Right lung (tissue), 5 donors: ENCODE measurements around the gene MAP3K6. TPM values are rescaled to one million over a fixed set of nuclear protein-coding genes. Genes with fewer than 3 reads are reported as not detected.

Experiments used
- DNase-seq, 2 donors: peaks; one replicate each; pipeline ENCODE4 v3.0.0-alpha.2; 2013
- polyA plus RNA-seq, 5 donors: library from polyadenylated mRNA; unstranded; fragments of 120-200 nt; gene quantifications; one replicate each; pipeline versions ENCODE4 v1.2.1 to v1.2.3, GENCODE V29; 2013; ENCODE audit warnings: inconsistent platforms in 1 of 5, low replicate concordance in 1 of 5; ENCODE audit not compliant: insufficient read length in 5 of 5, insufficient read depth in 1 of 5

Gene MAP3K6
- polyA plus RNA-seq, 5 donors, result 10.6 to 18.9 (median 13.5) TPM

GRCh38 chr1:27374362-27375086, 7.8 kb upstream of the MAP3K6 start, which contains the start of gene FCN3:
Gene FCN3 (minus strand): TSS chr1:27374824. CDS start chr1:27374818, 6 bp downstream.
- no peak for DNase-seq

- DNase-seq, result no peak
Observed at GRCh38 chr1:27372808-27373690, 6.3 kb upstream of the MAP3K6 start.

DNA sequence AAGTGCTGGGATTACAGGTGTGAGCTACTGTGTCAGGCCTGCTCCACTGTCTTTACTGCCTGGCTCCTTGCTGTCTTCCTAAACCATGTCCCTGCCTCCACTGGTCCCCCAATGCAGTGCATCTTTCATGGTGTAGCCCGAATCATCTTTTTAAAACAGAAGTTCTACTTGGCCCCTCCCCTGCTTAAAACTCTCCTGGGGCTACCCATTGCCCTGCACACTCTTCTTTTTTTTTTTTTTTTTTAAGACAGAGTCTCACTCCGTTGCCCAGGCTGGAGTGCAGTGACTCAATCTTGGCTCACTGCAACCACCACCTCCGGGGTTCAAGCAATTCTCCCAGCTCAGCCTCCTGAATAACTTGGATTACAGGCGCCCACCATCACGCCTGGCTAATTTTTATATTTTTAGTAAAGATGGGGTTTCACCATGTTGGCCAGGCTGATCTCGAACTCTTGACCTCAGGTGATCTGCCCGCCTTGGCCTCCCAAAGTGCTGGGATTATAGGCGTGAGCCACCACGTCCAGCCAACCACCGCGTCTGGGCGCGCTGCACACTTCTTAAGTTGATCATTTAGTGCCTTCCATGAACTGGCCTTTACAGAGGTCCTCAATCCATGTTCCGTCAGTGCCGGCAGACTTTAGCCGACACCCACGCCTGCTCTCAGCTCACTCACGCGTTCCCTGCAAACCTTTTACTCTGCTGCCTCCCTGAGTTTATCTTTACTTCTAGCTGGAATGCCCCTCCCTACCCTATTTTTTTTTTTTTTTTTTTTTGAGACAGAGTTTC, 5.5 kb upstream of the MAP3K6 start:
- DNase-seq, result no peak

DNA sequence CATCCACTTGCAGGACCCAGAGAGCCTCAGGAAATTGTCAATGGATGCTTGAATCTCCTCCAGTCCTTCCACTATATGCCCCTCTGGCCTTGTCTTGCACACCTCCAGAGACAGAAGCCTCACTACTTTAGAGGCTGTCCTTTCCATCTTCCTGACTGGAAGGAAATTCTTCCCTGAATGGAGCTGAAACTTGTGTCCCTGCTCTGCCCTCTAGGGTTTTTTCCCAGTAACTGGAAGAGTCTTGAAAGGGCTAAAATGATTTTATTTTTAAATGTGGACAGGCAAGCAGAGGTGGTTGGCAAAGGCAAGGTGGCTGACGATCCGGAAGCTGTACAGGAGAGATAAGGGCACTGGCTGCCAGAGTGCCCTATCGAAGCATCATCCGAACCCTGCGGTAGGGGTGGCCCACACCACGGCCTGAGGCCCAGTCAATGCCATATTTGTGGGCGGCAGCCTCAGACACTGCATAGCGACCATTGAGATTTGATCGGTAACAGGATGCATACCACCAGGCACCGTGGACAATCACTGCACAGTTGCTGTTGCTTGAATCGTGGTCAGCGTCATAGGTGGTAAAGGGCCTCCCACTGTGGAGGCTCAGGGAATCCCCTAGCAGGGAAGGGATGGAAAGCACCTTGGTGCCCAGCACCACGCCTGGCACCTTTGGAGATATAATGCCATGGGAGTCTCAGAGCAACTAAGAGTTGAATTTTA, 2.3 kb upstream of the MAP3K6 start:
- no peak for DNase-seq

GRCh38 chr1:27367160-27367650, 444 bp upstream of the MAP3K6 start:
- no peak for DNase-seq

DNA sequence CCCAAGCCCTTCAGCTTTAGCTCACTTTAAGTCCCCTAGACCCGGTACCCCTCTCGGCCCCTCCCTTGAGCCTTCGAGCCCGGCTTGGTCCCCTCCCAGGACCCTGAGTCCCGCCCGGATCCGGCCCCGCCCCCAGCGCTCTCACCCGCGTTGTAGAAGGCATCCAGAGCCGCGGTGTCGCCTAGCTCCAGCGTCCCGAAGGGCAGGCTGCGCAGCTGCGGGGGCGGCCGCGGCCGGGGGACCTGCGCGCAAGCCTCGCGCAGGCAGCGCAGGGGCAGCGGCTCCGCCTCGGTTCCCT, 699 bp downstream of the MAP3K6 start:
- DNase-seq, result peak; percentile 81 to 82

- DNase-seq, result peak; percentile 86 to 90
Observed at GRCh38 chr1:27365372-27366112, 1.2 kb downstream of the MAP3K6 start.

DNA sequence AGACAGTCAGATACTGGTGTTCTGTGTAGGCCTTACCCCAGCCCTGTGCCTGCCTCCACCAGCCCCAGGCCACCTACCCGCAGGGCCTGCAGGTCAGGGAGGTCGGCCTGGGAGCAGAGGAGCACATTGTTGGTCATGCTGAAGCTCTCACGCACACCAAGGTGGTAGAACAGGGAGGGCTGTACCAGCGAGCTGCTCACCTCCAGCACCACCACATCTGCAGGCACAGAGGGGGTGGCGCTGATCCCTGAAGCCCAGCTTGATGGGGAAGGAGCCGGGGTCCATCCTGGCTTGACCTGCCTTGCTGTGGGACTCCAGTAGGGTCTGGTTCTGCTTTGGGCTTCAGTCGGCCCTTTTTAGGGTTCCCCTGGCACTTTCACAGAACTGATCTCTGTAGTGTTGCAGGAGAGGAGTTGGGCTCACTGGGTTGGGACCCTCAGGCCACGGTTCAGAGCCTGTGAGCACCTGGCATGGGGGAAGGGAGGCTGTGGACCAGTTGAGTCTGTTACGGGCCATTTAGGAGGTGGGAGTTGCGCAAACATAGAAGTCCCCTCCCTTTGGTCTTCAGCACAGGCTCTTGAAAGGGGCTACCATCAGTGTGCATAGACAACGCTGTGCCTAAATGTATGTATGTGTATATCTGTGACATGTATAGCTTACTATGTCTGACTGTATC, 1.9 kb downstream of the MAP3K6 start:
- DNase-seq, result no peak

DNA sequence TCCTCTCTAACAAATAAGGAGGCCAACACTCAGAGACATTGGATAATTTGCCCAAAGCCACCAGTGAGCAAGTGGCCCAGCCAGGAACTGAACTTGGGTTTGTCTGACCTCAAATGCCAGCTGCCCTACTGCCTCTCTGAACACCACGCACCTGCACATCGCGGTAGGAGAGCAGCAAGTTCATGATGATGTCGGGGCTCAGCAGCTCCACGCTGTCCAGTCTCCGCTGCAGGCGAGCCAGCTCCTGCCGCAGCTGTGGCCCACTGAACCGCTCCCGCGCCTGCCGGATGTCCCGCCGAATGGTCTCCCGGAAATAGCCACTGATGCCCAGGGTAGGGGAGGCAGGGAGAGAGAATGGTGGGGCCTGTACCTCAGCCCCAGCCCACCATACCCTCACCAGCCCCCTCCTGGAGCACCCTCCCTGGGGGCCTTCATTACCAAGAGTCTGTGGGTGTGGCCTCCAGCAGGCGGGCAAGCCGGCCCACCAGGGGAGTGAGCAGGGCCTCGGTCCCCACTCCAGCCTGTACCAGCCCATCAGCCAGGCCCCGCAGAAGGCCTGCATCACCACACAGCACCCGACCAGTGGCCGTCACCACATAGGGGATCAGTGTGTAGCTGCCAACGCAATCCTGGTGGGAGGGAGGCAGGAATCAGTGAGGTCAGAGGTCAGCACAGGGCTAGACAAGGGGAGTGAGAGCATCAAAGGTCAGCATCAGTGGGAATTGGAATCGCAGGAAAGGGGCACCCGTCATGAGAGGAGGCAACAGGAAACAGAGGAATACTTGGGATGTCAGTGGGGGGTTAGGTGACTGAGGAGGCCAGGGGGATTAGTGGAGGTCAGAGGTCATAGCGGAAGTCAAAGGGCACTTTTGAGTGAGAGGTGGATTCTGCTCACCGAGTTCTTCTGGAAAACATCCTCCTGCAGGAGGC, 2.7 kb downstream of the MAP3K6 start:
- DNase-seq, result no peak

DNA sequence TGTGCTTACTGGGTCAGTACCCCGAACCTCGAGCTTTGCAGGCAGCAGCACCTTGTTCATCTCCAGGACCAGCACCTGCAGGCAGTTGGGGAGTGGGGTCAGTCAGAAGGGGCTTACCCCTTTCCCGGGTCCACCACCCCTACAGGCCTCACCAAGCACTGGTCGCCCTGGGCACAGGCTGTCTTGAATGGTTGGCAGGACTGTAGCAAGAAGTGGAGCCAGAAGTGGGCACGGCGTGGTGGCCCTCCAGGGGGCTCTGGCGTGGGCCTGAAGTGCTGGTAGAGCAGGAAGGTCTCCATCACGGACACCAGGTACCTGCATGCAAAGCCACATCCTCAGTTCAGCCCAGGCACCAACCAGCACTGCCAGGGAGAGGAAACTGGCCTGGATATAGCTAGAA, 5.2 kb downstream of the MAP3K6 start:
- DNase-seq, result no peak

DNA sequence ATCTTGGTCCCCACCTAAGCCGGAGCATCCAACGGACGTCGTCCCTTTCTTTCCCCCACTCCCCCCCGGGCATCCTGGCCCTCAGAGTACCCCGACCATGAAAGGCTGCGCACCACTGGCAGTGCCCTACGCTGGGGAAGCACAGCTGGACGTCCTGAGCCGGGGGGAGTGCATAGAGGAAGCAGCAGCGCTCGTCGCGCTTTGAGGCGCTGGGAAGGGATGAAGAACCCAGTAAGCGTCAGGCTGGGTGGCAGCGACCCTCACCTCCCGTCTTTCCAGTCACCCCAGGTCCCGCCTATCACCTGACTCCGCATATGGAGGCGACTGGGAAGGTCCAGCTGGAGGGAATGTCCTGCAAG, 5.7 kb downstream of the MAP3K6 start:
- no peak for DNase-seq

- no peak for DNase-seq
Observed at GRCh38 chr1:27360159-27361043, 6.4 kb downstream of the MAP3K6 start.

DNA sequence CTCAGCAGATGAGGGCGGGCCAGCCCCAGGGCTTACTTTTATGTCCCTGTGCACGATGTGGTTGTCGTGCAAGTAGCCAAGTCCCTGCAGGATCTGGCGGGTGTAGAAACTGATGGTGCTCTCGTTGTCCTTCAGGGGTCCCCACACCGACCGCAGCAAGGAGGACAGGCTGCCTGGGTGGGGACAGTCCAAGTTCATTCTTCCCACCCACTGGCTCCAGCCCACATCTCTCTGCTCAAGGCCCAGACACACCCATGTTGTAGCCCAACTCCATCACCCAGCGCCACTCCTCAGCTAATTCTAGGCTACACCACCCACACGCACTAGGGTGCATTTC, 7.0 kb downstream of the MAP3K6 start:
- DNase-seq, result no peak

DNA sequence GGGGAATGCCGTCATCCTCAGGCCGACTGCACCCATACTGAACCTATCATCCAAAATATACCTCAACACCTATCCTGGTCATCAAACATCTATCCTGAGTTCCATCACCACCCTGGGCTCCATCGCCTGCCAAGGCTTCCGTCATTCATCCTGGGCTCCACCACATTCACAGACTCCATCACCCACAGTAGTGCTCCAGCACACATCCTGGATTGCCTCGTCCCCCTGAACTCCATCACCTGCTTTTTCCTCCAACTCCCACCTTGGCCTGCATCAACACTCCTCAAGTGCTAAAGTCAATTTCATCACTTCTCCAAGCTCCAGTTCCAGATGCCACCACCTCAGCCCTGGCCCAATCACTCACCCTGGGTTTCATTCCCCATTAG, 7.8 kb downstream of the MAP3K6 start:
- DNase-seq, result no peak

DNA sequence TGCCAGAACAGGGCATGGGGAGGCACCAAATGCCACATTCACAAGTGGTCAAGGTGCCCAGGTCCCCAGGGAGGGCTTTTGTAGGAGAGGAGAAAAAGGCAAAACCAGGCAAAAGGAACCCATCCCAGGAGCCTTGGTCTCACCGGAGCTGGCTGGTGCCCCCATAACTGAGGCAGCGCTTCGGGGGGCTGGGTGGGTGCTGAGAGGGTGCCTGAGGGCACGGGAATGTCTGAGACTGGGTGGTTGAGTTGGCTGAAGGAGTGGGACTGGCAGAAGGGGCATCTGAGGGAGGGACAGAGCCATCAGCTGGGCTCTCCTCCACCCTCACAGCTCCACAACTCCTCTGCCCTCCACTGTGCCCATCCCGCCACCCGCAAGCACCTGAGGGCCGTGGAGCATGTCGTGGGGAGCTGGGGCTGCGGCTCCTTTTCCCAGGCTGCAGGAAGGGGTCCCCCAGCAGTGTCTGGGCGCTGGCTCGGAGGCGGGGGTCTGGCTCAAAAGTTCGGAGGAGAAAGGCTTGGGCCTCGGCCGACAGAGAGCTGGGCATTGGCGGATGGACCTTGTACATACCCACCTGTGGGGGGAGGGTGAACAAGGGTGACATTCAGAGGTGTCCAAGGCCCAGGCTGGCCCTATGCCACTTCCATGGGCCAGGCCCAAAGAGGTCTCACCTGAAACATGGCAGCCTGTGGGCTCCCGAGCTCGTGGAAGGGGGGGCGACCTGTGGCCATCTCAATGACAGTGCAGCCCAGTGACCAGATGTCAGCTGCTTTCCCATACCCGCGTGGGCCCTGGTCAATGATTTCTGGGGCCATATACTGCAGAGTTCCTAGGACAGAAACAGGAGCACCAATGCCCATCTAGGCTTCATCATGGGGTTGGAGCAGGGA, 8.5 kb downstream of the MAP3K6 start:
- DNase-seq, result no peak

- peak in 1 of 2 donors; percentile 53 for DNase-seq
Observed at GRCh38 chr1:27357281-27358037, 9.3 kb downstream of the MAP3K6 start.
